ENCODE data around the gene ALOX5AP. TPM values are rescaled to one million over a fixed set of nuclear protein-coding genes. Genes with fewer than 3 reads are reported as not detected.

ALOX5AP gene
- total and polyA plus RNA-seq, 9 of the 15 experiments (the other 6 are each of a cell fraction or from before 2014, with no cell fraction given): 0.31 TPM; not detected in 8

GRCh38 chr13:30714629-30715371, 20.5 kb upstream of the ALOX5AP start:
- Histone ChIP-seq H3K27me3 (ENCODE audit: control insufficient read depth in 2 of 2, insufficient read depth in 2 of 2, low read length in 2 of 2) (peaks cover 0 to 13% of the 10 kb centered on the region in 2 experiments; a peak in 3 of 5 replicates), H4K20me1 (replicated peaks; ENCODE audit: control insufficient read depth, insufficient read depth, low read length) (no peaks in the 10 kb centered on the region), H3K4me1 (replicated peaks in 1 of 2; ENCODE audit: control insufficient read depth in 2 of 2, insufficient read depth in 2 of 2, low read length in 2 of 2) (no peaks in the 10 kb centered on the region), H3K9me1 (ENCODE audit: control insufficient read depth, insufficient read depth, low read length) (no peaks in the 10 kb centered on the region), H3K4me3 (no peak overlapping the region), H3K27ac (ENCODE audit: extremely low read depth, low read depth, low read length) (no peak overlapping the region), H3K9me3 (replicated peaks; ENCODE audit: control insufficient read depth, insufficient read depth, low read depth, low read length) (no peaks in the 10 kb centered on the region), H3K4me2 (ENCODE audit: insufficient read depth, low read length) (no peak overlapping the region), H3K9ac (ENCODE audit: insufficient read depth in 1 of 2, low read depth in 2 of 2, low read length in 2 of 2) (no peak overlapping the region), H2AFZ (ENCODE audit: low read depth, low read length) (no peak overlapping the region), H3K36me3 (ENCODE audit: control insufficient read depth, insufficient read depth, low read length) (no peaks in the 10 kb centered on the region), H3K79me2 (ENCODE audit: control insufficient read depth, insufficient read depth, low read length) (no peaks in the 10 kb centered on the region)
- intact Hi-C loops (cut with micrococcal nuclease): no loop called here
- in situ Hi-C loops (cut with MboI): no loop called here
- no TSS peak for BruUV-seq (replicated peaks)
- ChIA-PET POLR2A (no interaction called here), CTCF (ENCODE audit: low intra/inter-chr PET ratio) (no interaction called here)
- no peak for ATAC-seq
- 4% methylated on average over 9 of the region's 10 CpGs for WGBS (ENCODE audit: insufficient coverage, low coverage, missing lambda C conversion rate)
- no peak for FAIRE-seq
- DNase-seq (ENCODE audit: extremely low read depth in 1 of 4, low spot score in 3 of 4): no peak
- TF ChIP-seq NFATC3 (IDR thresholded peaks at IDR 0.05) (no peak), ETV6 (IDR thresholded peaks at IDR 0.05; ENCODE audit: borderline replicate concordance in 1 of 2, low read depth in 2 of 2, low read length in 1 of 2) (no peak), ETV6 (CRISPR knock-in tag; IDR thresholded peaks at IDR 0.05; ENCODE audit: borderline replicate concordance) (no peak), FOXP1 (CRISPR knock-in tag; IDR thresholded peaks at IDR 0.05) (no peak), KLF10 (CRISPR knock-in tag; IDR thresholded peaks at IDR 0.05) (no peak), MLLT1 (IDR thresholded peaks at IDR 0.05) (no peak), HMBOX1 (IDR thresholded peaks at IDR 0.05) (no peak), POLR3G (IDR thresholded peaks at IDR 0.05; ENCODE audit: extremely low read depth, insufficient read length, insufficient replicate concordance) (no peak), HDAC2 (IDR thresholded peaks at IDR 0.05) (no peak), RFX7 (CRISPR knock-in tag; IDR thresholded peaks at IDR 0.05) (no peak), PHTF2 (CRISPR knock-in tag; IDR thresholded peaks at IDR 0.05) (no peak), ZSCAN29 (IDR thresholded peaks at IDR 0.05) (no peak), PYGO2 (tag; IDR thresholded peaks at IDR 0.05) (no peak), HDAC1 (IDR thresholded peaks at IDR 0.05) (no peak), ZNF121 (CRISPR knock-in tag; conservative IDR thresholded peaks at IDR 0.05) (no peak), HBP1 (CRISPR knock-in tag; IDR thresholded peaks at IDR 0.05) (no peak), COPS2 (conservative IDR thresholded peaks at IDR 0.05) (no peak), ZNF217 (CRISPR knock-in tag; IDR thresholded peaks at IDR 0.05) (no peak), ZNF408 (CRISPR knock-in tag; IDR thresholded peaks at IDR 0.05; ENCODE audit: low read depth) (no peak)

All from K562 (cell line).